Neural crest cell (in vitro differentiated cells): ENCODE measurements around the gene BIRC2. TPM values are rescaled to one million over a fixed set of nuclear protein-coding genes. Genes with fewer than 3 reads are reported as not detected.
"Not testable (repeated sequence)": the region's sequence is repeated elsewhere in the genome, so short reads cannot be mapped to it uniquely, and the experiment has no call there.

ENCODE experiments used
- DNase-seq: peaks from one replicate; pipeline ENCODE4 v3.0.0; 2021; ENCODE audit warnings: low read depth, mixed read lengths, low spot score
- H3K27ac Mint-ChIP-seq: one replicate; pipeline ENCODE4 v1.8.0; 2021; ENCODE audit warnings: mild to moderate bottlenecking, mixed read lengths; ENCODE audit not compliant: unreplicated experiment
- H3K27me3 Mint-ChIP-seq: 2 replicates; pipeline ENCODE4 v1.8.0; 2021; ENCODE audit warnings: low read depth, mild to moderate bottlenecking, mixed read lengths
- H3K36me3 Mint-ChIP-seq: 2 replicates; pipeline ENCODE4 v1.8.0; 2021; ENCODE audit warnings: low read depth, mild to moderate bottlenecking, mixed read lengths
- H3K4me1 Mint-ChIP-seq: 2 replicates; pipeline ENCODE4 v1.8.0; 2021; ENCODE audit warnings: mixed read lengths
- H3K4me3 Mint-ChIP-seq: one replicate; pipeline ENCODE4 v1.8.0; 2021; ENCODE audit warnings: mild to moderate bottlenecking, mixed read lengths
- H3K9me3 Mint-ChIP-seq: 2 replicates; pipeline ENCODE4 v1.8.0; 2021; ENCODE audit warnings: mixed read lengths
- total RNA-seq: library from RNA; stranded (reverse); gene quantifications from 2 replicates; pipeline ENCODE4 v1.2.1, GENCODE V29; 2021
- TF ChIP-seq, protein P1 (sequence below): fragments of 200-600 bp; sonication (generic); conservative IDR thresholded peaks from 2 replicates; pipeline ENCODE4 v1.5.0; 2021; ENCODE audit warnings: antibody characterized with exemption, mild to moderate bottlenecking

Gene BIRC2
- total RNA-seq, 1 donor from 2014 or later: 42.6 TPM

- Mint-ChIP-seq H3K27ac (no peak overlapping the region), H3K27me3 (no peaks in the 10 kb centered on the region), H3K9me3 (peaks cover 6% of the 10 kb centered on the region), H3K4me1 (no peaks in the 10 kb centered on the region), H3K4me3 (no peak overlapping the region), H3K36me3 (peaks cover 46% of the 10 kb centered on the region)
- DNase-seq: no peak
- TF ChIP-seq, protein P1, sequence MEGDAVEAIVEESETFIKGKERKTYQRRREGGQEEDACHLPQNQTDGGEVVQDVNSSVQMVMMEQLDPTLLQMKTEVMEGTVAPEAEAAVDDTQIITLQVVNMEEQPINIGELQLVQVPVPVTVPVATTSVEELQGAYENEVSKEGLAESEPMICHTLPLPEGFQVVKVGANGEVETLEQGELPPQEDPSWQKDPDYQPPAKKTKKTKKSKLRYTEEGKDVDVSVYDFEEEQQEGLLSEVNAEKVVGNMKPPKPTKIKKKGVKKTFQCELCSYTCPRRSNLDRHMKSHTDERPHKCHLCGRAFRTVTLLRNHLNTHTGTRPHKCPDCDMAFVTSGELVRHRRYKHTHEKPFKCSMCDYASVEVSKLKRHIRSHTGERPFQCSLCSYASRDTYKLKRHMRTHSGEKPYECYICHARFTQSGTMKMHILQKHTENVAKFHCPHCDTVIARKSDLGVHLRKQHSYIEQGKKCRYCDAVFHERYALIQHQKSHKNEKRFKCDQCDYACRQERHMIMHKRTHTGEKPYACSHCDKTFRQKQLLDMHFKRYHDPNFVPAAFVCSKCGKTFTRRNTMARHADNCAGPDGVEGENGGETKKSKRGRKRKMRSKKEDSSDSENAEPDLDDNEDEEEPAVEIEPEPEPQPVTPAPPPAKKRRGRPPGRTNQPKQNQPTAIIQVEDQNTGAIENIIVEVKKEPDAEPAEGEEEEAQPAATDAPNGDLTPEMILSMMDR: no peak
Measured at GRCh38 chr11:102361086-102362031, 14.3 kb downstream of the BIRC2 start.

- TF ChIP-seq, protein P1: no peak
- Mint-ChIP-seq H3K27ac (no peak overlapping the region), H3K4me1 (no peaks in the 10 kb centered on the region), H3K9me3 (no peaks in the 10 kb centered on the region), H3K36me3 (peaks cover 34% of the 10 kb centered on the region), H3K27me3 (no peaks in the 10 kb centered on the region), H3K4me3 (no peak overlapping the region)
- no peak for DNase-seq
Measured at GRCh38 chr11:102364991-102365390, 18.0 kb downstream of the BIRC2 start.

DNA sequence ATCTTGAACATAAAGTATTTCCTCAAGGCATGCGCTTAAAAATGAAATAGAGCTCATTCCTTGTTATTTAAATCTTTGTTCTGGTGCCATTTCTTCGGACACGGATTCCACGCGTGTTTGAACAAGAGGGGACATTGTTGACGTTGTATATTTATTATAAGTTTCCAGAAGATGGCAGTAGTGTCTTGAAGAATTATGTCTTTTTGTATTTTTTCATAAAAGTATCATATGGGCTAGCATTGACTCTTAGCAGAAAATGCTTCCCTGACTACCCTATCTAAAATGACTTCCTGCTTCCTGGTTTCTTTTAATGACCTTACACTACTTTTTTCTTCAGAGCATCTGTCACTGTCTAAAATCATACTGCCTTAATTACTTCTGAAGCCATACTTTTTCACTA is 20.4 kb downstream of the BIRC2 start:
- peaks cover 26% of the 10 kb centered on the region for H3K36me3 Mint-ChIP-seq
- H3K27ac Mint-ChIP-seq: no peak overlapping the region
- H3K4me3 Mint-ChIP-seq: no peak overlapping the region
- no peaks in the 10 kb centered on the region for H3K4me1 Mint-ChIP-seq
- no peaks in the 10 kb centered on the region for H3K27me3 Mint-ChIP-seq
- TF ChIP-seq, protein P1: no peak
- no peaks in the 10 kb centered on the region for H3K9me3 Mint-ChIP-seq
- DNase-seq: no peak

GRCh38 chr11:102368472-102368871 is 21.5 kb downstream of the BIRC2 start:
- no peak overlapping the region for H3K27ac Mint-ChIP-seq
- H3K36me3 Mint-ChIP-seq: peaks cover 31% of the 10 kb centered on the region
- no peaks in the 10 kb centered on the region for H3K4me1 Mint-ChIP-seq
- TF ChIP-seq, protein P1: no peak
- no peaks in the 10 kb centered on the region for H3K27me3 Mint-ChIP-seq
- DNase-seq: no peak
- no peak overlapping the region for H3K4me3 Mint-ChIP-seq
- no peaks in the 10 kb centered on the region for H3K9me3 Mint-ChIP-seq

GRCh38 chr11:102374633-102375424 is 27.8 kb downstream of the BIRC2 start:
- DNase-seq, H3K9me3 Mint-ChIP-seq, H3K27me3 Mint-ChIP-seq: not testable (repeated sequence)
- Mint-ChIP-seq H3K4me3 (peak overlapping the region; percentile 80), H3K4me1 (peaks cover 21% of the 10 kb centered on the region), H3K27ac (peak overlapping the region; percentile 84), H3K36me3 (peaks cover 19% of the 10 kb centered on the region)
